ENCODE measurements around the gene KIAA0513.

DNA sequence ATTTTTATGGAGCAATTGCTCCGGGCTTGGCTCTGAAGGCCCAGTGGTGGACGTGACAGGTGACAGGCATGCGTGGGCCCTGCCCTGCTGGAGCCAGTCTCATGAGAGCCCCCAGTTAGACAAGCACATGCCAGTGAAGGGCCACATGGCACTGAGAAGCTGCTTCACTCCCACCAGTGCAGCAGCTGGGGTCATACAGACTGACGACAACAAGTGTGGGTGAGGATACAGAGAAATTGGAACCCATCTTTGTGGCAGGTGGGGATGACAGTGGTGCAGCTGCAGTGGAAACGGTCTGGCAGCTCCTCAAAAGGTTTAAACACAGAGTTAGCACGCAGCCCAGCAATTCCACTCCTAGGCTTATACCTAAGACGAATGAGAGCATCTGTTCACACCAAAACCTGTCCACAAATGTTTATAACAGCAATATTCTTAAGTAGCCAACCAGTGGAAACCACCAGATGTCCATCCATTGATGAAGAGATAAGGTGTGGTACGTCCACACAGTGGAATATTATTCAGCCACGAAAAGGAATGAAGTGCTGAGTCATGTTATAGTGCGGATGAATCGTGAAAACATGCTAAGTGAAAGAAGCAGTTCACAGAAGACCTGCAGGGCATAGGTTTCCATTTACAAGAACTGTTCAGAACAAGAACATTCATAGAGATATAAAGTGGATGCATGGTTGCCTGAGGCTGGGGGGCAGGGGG, 97.2 kb downstream of the KIAA0513 start:
- TF ChIP-seq, protein P1, sequence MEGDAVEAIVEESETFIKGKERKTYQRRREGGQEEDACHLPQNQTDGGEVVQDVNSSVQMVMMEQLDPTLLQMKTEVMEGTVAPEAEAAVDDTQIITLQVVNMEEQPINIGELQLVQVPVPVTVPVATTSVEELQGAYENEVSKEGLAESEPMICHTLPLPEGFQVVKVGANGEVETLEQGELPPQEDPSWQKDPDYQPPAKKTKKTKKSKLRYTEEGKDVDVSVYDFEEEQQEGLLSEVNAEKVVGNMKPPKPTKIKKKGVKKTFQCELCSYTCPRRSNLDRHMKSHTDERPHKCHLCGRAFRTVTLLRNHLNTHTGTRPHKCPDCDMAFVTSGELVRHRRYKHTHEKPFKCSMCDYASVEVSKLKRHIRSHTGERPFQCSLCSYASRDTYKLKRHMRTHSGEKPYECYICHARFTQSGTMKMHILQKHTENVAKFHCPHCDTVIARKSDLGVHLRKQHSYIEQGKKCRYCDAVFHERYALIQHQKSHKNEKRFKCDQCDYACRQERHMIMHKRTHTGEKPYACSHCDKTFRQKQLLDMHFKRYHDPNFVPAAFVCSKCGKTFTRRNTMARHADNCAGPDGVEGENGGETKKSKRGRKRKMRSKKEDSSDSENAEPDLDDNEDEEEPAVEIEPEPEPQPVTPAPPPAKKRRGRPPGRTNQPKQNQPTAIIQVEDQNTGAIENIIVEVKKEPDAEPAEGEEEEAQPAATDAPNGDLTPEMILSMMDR (conservative IDR thresholded peaks at IDR 0.05 in 1 of 2, IDR thresholded peaks at IDR 0.05 in 1 of 2; ENCODE audit: extremely low read depth in 1 of 2, insufficient read depth in 1 of 2, low read depth in 1 of 2, low read length in 2 of 2): no peak
- TF ChIP-seq EZH2 (IDR thresholded peaks at IDR 0.05; ENCODE audit: borderline replicate concordance, low read length): no peak

All from mammary epithelial cell (primary cell).